Effector memory CD4-positive, alpha-beta T cell (primary cell): ENCODE data around the gene EYS.

Experiments used
- DNase-seq, 3 donors: peaks; one replicate each; pipeline ENCODE4 v3.0.0-alpha.2; 2020
- H3K27ac ChIP-seq: 2 replicates; pipeline ENCODE4 v1.7.0; 2013; ENCODE audit warnings: mild to moderate bottlenecking, low read length, moderate library complexity; ENCODE audit not compliant: insufficient read depth, poor library complexity, severe bottlenecking
- H3K27me3 ChIP-seq: replicated peaks from 2 replicates; pipeline ENCODE4 v1.7.0; 2013; ENCODE audit warnings: mild to moderate bottlenecking, low read length; ENCODE audit not compliant: insufficient read depth, control insufficient read depth, poor library complexity, severe bottlenecking
- H3K36me3 ChIP-seq: 2 replicates; pipeline ENCODE4 v1.7.0; 2013; ENCODE audit warnings: mild to moderate bottlenecking, low read length, moderate library complexity; ENCODE audit not compliant: control insufficient read depth, insufficient read depth
- H3K4me1 ChIP-seq: 2 replicates; pipeline ENCODE4 v1.7.0; 2013; ENCODE audit warnings: low read length, mild to moderate bottlenecking; ENCODE audit not compliant: control insufficient read depth, insufficient read depth, poor library complexity, severe bottlenecking
- H3K4me3 ChIP-seq: 2 replicates; pipeline ENCODE4 v1.7.0; 2013; ENCODE audit warnings: low read length, low read depth, mild to moderate bottlenecking; ENCODE audit not compliant: insufficient read depth, poor library complexity, severe bottlenecking
- H3K9me3 ChIP-seq: 2 replicates; pipeline ENCODE4 v1.7.0; 2013; ENCODE audit warnings: mild to moderate bottlenecking, low read length, moderate library complexity; ENCODE audit not compliant: control insufficient read depth

Gene EYS

DNA sequence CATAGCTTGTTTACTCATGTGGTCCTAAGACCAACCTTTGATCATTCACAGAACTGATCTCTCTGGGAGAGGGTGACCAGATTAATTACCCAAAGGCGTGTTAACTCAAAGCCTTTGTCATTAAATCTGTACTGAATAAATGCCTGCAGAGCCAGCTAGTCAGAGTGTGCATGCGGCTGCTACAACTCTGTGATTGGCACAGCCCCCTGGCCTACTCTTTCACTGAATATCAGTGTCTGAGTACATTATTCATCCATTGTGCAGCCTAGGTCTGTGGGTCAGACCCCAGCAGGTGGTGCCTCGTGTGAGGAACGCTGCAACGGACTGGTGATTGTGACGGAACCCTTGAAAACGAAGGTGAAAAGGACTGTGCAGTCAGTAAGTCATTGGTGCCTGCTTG lies 1407.8 kb downstream of the EYS start:
- H3K27ac ChIP-seq, result no peak overlapping the region
- no peaks in the 10 kb centered on the region for H3K27me3 ChIP-seq
- no peaks in the 10 kb centered on the region for H3K36me3 ChIP-seq
- no peak overlapping the region for H3K4me3 ChIP-seq
- H3K4me1 ChIP-seq, result no peaks in the 10 kb centered on the region
- no peak for DNase-seq
- no peaks in the 10 kb centered on the region for H3K9me3 ChIP-seq

DNA sequence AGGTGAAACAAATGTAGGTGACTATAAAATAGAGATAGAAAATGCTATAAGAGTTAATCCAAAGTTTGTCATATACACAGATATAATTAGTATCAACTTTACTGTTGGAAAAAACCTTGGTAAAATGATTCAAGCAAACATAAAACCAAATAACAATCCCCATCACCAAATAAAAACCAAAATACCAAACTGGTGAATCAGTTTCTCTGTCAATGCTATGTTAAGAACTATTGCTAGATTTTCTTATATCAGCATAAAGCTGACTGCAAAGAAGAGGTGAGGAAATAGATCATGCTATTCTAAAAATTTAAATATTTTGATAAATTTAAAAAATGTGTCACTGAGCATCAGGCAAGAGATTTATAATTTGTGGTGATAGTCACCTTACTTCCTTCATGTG lies 1413.0 kb downstream of the EYS start:
- H3K4me3 ChIP-seq, result no peak overlapping the region
- no peaks in the 10 kb centered on the region for H3K4me1 ChIP-seq
- no peaks in the 10 kb centered on the region for H3K27me3 ChIP-seq
- no peaks in the 10 kb centered on the region for H3K36me3 ChIP-seq
- no peak for DNase-seq
- H3K9me3 ChIP-seq, result no peaks in the 10 kb centered on the region
- H3K27ac ChIP-seq, result no peak overlapping the region

DNA sequence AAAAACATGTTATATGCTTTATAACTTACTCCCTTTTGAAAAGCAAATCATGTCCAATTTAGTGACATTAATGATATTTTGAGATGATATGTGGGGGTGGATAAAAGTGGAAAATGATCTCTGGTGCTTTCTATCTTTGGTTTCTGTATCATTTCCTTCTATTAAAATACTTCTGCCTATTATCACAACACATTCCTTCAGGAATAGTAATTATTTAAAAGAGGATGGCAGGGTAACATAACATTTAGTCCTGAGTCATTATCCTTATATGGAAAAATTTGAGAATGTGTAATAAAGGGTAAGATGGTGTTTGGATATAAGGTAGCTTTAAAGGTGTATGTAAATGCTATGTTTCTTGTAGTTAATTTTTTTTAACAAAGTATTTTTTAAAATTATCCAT lies 1413.7 kb downstream of the EYS start:
- Histone ChIP-seq H3K9me3 (no peaks in the 10 kb centered on the region), H3K4me1 (no peaks in the 10 kb centered on the region), H3K27me3 (no peaks in the 10 kb centered on the region), H3K36me3 (no peaks in the 10 kb centered on the region), H3K4me3 (no peak overlapping the region), H3K27ac (no peak overlapping the region)
- no peak for DNase-seq

DNA sequence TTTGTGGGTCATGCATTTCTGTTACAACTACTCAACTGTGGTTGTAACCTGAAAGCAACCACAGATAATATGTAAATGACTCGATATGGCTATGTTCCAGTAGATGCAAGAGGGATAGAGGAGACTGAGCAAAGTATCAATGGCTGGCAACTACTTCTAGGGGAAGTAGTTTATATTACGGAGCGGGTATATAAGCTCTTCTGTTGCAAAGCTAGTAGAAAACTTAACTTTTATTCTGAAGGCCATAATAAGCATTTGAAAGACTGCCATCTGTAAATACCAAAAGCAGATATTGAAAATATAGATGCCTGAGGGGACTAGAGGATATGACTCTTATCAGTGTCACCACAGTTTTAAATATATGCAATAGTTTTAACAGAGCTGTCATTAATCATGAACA lies 1416.2 kb downstream of the EYS start:
- H3K36me3 ChIP-seq, result no peaks in the 10 kb centered on the region
- no peaks in the 10 kb centered on the region for H3K4me1 ChIP-seq
- H3K27me3 ChIP-seq, result no peaks in the 10 kb centered on the region
- no peak overlapping the region for H3K4me3 ChIP-seq
- H3K9me3 ChIP-seq, result no peaks in the 10 kb centered on the region
- no peak overlapping the region for H3K27ac ChIP-seq
- no peak for DNase-seq

DNA sequence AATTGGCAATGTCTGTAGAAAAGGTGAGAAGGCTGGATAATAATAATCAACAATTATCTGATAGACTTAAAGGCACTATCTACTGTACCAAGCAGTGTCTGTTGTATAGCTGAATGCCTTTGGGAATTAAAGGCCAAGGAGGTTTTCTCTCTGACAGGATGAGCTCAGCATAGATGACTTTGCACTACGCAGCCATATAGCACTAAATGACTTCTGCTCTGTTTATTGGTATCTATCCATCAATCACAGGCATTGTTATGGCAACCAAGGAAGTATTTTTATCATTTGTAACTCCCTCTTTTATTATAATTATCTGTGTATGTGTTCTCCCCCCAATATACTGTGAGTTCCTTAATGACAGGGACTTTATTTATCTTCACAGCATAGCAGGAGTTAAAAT lies 1417.1 kb downstream of the EYS start:
- H3K27ac ChIP-seq, result no peak overlapping the region
- DNase-seq, result no peak
- H3K27me3 ChIP-seq, result no peaks in the 10 kb centered on the region
- H3K4me3 ChIP-seq, result no peak overlapping the region
- no peaks in the 10 kb centered on the region for H3K4me1 ChIP-seq
- H3K36me3 ChIP-seq, result no peaks in the 10 kb centered on the region
- H3K9me3 ChIP-seq, result no peaks in the 10 kb centered on the region

DNA sequence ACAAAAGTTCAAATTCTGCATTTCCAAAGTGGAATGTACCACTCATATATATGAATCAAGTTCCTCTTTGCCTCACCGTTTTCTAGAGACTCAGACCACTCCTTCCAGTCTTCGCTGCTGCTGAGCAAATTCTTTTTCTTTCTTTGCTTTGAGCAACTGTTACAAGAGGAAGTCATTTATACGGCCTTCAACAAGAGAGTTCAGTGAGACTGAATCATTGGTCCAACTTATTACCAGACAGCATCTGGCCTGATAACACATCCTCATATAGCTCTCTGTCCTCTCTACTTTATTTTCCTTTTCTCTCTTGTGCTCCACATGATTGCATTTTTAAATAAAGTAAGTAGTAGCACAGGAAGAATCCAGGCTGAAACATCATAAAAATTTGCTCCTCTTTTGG lies 1418.7 kb downstream of the EYS start:
- Histone ChIP-seq H3K27me3 (no peaks in the 10 kb centered on the region), H3K4me3 (no peak overlapping the region)

DNA sequence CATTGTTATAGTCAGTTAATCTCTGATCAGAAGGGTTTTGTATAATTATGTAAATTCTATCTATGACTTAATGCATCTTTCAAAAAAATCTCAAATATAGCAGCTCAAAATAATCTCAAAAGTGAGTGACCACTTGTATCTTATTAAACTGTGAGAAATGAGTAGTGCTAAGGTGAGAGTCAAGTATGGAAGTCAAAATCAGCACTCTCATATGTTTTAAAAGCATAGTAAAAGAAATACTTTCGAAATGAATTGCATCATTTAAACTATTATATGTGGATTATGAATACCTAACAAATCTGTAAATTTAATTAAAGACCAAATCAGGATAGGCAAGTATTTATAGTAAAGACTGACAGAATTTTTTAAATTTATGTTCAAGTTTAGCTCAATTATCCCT lies 1425.9 kb downstream of the EYS start:
- Histone ChIP-seq H3K4me3 (no peak overlapping the region), H3K27me3 (no peaks in the 10 kb centered on the region), H3K36me3 (no peaks in the 10 kb centered on the region), H3K9me3 (no peaks in the 10 kb centered on the region), H3K27ac (no peak overlapping the region), H3K4me1 (no peaks in the 10 kb centered on the region)
- no peak for DNase-seq

More for the DNA sequence above, 1418.7 kb downstream of the EYS start:
- no peak for DNase-seq
- Histone ChIP-seq H3K9me3 (no peaks in the 10 kb centered on the region), H3K36me3 (no peaks in the 10 kb centered on the region), H3K27ac (no peak overlapping the region), H3K4me1 (no peaks in the 10 kb centered on the region)

DNA sequence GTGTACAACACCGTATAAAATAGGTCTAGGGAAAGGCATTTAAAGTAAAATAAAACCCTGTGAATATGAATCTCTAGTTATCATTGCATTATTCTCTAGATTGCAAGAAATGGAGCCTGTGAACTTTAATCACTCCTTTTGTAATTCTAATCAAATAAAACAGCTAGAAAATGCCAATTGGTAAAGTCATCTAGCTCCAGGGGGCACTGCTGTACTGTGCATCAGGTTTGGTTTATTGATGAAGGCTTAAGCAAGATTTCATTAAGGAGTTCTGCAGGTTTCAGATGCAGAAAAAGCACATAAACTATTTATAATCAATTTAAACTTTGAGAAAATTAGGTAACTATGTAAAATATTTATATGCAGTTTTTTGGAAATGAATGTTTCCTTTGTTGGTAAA lies 1426.5 kb downstream of the EYS start:
- H3K27ac ChIP-seq, result no peak overlapping the region
- no peak overlapping the region for H3K4me3 ChIP-seq
- no peaks in the 10 kb centered on the region for H3K9me3 ChIP-seq
- H3K4me1 ChIP-seq, result no peaks in the 10 kb centered on the region
- H3K36me3 ChIP-seq, result no peaks in the 10 kb centered on the region
- no peak for DNase-seq
- H3K27me3 ChIP-seq, result no peaks in the 10 kb centered on the region

DNA sequence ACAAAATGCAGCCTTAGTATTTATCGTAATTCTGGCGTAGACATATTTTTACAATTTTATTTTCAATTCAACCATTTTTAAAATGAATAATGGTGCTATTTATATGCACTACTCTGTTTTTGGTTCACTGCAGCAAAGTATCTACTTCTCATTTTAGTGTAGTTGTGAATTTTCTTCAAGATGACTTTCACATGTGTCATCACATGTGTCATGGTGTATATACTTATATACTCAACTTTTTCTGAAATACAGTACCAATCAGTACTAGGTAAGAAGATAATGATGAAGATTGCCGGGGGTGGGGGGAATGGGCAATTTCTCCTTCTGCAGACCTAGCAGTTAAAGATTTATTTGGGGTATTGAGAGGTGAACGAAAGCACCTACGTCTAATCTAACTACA lies 1436.9 kb downstream of the EYS start:
- DNase-seq, result no peak
- Histone ChIP-seq H3K4me3 (no peak overlapping the region), H3K27ac (no peak overlapping the region), H3K4me1 (no peaks in the 10 kb centered on the region), H3K9me3 (no peaks in the 10 kb centered on the region), H3K36me3 (no peaks in the 10 kb centered on the region), H3K27me3 (no peaks in the 10 kb centered on the region)

DNA sequence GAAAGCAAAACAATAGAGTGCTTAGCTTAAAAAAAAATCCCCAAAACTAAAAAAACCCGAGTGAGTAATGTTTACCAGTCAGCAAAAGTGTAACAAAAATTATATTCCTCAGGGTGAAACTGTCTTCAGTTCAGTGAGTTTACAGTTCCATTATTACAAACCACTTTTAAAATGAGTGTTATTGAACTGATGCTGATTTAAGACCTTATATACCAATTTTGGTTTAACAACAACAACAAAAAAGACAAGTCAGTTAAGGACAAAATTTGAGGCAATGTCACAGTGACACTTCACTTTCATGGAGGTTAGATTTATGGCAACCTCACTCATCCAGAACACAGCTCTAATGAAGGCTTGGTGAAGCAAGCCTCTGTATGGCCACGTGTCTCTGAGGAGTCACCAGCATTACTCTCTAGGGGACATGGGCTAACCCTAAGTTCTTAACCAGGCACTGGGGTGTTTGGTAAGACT lies 1440.6 kb downstream of the EYS start:
- Histone ChIP-seq H3K27me3 (no peaks in the 10 kb centered on the region), H3K27ac (no peak overlapping the region), H3K4me1 (no peaks in the 10 kb centered on the region), H3K36me3 (no peaks in the 10 kb centered on the region), H3K4me3 (no peak overlapping the region), H3K9me3 (no peaks in the 10 kb centered on the region)
- DNase-seq, result no peak

DNA sequence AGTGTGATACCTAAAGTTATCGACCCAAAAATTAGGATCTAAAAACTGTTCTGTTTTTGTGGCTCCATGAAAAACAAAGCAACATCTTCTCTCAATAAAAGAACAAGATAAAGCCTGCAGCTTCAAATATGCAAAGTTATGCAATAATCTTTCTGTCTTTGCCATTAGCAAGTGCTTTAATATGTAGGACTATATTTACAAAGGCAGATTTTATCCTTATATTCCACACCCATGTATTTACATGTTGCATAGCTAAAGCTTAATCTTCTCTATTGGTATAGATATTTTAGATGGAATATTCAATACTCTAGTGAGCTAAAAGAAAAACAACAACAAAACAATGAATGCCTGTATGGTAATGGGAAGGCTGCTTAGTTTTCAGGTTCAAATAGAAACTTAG lies 1443.2 kb downstream of the EYS start:
- Histone ChIP-seq H3K27ac (no peak overlapping the region), H3K4me1 (no peaks in the 10 kb centered on the region), H3K9me3 (no peaks in the 10 kb centered on the region), H3K27me3 (no peaks in the 10 kb centered on the region), H3K4me3 (no peak overlapping the region), H3K36me3 (no peaks in the 10 kb centered on the region)
- no peak for DNase-seq
